Islet of Langerhans (tissue), 1 donor: ENCODE results near the gene TANC1.

Source experiments
- FAIRE-seq: peaks from one replicate; lab custom pipeline; 2011; peaks lifted over from hg19 to GRCh38; lab: Jason Lieb, UNC

Gene TANC1

DNA sequence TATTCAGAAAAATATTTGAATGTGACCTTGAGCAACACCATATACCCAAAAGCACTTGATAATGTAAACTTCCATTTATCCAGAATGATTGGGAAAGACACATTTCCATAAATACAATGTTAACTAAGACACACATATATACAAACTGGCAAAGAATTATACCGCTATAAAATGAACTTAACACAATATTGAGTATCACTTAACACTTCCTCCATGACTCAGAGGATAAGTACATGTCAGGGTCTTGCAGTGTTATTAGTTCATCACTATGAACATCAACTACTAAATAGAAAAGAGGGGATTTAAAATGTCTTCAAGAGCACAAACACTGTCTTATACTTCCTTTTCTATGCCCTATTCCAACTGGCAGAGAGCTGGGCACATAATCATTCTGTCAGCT is 299.5 kb downstream of the TANC1 start:
- no peak for FAIRE-seq

DNA sequence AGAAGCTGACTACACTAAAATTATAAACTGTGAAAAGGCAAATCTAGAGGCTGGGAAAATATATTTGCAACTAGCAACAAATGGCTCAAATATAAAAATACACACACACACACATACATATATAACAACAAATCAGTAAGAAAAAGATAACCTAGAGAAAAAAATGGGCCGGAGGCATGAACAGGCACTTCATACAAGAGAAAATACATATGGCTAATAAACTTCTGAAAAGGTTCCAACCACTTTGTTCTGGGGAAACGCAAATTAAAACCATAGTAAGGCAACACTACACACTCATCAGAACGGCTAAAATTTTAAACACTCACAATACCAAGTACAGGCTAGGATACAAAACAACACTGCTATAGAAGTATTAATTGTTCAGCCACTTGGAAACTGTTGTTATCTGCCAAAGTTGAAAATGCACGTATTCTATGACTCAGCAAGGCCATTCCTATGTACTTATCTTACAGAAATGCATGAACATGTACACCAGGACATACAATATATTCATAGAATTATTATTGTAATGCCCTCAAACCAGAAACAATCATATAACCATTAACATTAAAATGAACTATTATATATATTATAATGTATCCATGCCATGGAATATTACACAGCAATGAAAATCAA is 302.4 kb downstream of the TANC1 start:
- no peak for FAIRE-seq

DNA sequence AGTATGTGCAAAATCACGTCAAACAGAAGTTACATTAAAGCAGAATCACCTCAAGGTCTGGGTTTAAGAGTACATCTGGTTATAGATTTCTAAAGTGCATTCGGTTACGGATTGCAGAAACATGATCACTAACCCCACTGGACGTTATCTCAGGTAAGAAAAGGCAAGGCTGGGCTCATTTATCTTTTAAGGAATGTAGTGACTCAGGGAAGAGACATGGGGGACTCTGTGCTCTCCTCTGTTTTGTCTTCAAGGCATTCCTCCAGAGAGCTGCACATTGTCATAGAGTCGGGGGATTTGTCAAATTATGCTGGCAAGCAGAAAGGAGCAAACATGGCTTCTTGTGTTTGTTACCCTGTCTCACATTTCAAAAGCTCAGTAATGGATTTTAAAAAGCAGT is 303.7 kb downstream of the TANC1 start:
- no peak for FAIRE-seq

DNA sequence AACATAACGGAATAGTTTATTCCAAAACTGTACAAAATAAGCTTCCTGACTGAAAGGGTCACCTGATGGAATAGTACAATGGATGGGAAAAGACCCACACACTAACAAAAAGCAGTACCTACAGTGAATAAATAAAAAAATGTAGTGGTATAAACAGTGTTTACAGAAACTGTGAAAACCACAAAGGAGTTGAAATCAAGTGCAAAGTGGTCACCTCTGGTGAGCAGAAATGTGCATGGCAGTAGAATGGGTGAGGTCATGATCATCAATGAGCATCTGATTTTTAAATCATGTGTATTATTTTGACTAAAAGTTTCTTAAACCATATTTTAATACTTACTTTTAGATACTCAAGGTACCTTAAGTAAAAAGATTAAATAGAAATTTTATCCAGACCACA is 306.7 kb downstream of the TANC1 start:
- FAIRE-seq: no peak

DNA sequence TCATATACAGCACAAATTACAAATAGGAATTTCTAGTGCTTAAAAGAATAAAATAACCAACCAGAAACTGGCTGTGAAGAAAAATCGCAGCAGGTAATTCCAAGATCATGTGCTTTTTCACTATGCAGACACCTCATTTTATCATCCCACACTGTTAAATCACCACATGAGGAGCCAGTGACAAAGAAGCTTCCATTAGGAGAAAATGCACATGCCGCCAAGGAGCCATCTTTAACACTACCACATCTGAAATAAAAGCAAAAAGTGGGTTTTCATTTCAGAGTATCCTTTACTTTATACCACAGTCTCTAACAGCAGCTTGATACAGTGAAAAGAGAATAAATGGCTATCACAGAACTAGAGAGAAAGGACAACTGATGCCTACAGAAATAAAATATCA is 311.3 kb downstream of the TANC1 start:
- no peak for FAIRE-seq

DNA sequence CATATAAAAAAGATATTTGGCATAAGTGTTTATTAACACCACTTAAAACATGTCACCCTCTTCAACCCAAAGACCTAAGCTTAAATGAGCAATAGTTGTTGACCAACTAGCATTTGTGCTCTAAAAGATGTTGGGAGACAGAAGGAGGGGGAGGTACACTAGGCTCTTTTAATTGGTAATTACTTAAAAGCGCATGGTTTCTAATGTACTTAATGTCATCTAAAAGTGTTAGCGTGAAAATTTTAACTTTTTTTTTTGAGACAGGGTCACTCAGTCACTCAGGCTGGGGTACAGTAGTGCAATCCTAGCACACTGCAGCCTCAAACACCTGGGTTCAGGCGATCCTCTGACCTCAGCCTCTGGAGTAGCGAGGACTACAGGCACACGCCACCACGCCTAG is 312.6 kb downstream of the TANC1 start:
- no peak for FAIRE-seq
